ENCODE measurements around the gene ACP6. TPM values are rescaled to one million over a fixed set of nuclear protein-coding genes. Genes with fewer than 3 reads are reported as not detected.

The ACP6 gene
- total RNA-seq, 3 donors from 2014 or later (not counting 1 experiment from before 2014, with no cell fraction given), result 7.7 to 9.4 (median 7.8) TPM

- Mint-ChIP-seq H3K9me3 (no peaks in the 10 kb centered on the region), H3K4me1 (peaks cover 10 to 18% of the 10 kb centered on the region in 2 donors), H3K27ac (peak overlapping the region in 1 of 2 donors; percentile 79), H3K36me3 (no peaks in the 10 kb centered on the region), H3K4me3 (no peak overlapping the region), H3K27me3 (ENCODE audit: low read depth in 2 of 2) (peaks cover 0 to 3% of the 10 kb centered on the region in 2 donors)
- 94% methylated on average over 8 of the region's 8 CpGs for WGBS (ENCODE audit: insufficient coverage)
- Histone ChIP-seq H3K27me3 (ENCODE audit: control insufficient read depth, insufficient read depth, low read length) (no peaks in the 10 kb centered on the region), H3K27ac (ENCODE audit: low read length) (no peak overlapping the region), H3K4me1 (ENCODE audit: control insufficient read depth, insufficient read depth, low read length) (peaks cover 7% of the 10 kb centered on the region), H3K4me3 (ENCODE audit: low read length) (no peak overlapping the region), H3K9me3 (ENCODE audit: control insufficient read depth, insufficient read depth, low read length) (no peaks in the 10 kb centered on the region), H3K36me3 (ENCODE audit: control insufficient read depth, insufficient read depth, low read length) (no peaks in the 10 kb centered on the region)
- intact Hi-C loops (cut with micrococcal nuclease), result loop anchor here (2.0 kb wide), 2 partner anchors 40 to 252 kb away; no protein-coding TSS in a partner anchor
- DNase-seq, result no peak
- no peak for TF ChIP-seq CTCF (IDR thresholded peaks at IDR 0.05)
- no peak for ATAC-seq
Measured at GRCh38 chr1:147641291-147641690, 29.0 kb downstream of the ACP6 start.

- peaks cover 4 to 15% of the 10 kb centered on the region in 2 donors for H3K4me1 Mint-ChIP-seq
- no peak overlapping the region for H3K4me3 Mint-ChIP-seq
- no peak overlapping the region for H3K4me3 ChIP-seq (ENCODE audit: low read length)
- no peaks in the 10 kb centered on the region for H3K36me3 Mint-ChIP-seq
- DNase-seq (peak; percentile 73 to 91), ATAC-seq (peak; percentile 100)
- peak; percentile 86 for TF ChIP-seq CTCF (IDR thresholded peaks at IDR 0.05)
- intact Hi-C loops (cut with micrococcal nuclease), result loop anchor here (1.0 to 2.0 kb wide), 3 partner anchors 40 to 252 kb away; no protein-coding TSS in a partner anchor
- H3K9me3 Mint-ChIP-seq, result no peaks in the 10 kb centered on the region
- peaks cover 0 to 3% of the 10 kb centered on the region in 2 donors for H3K27me3 Mint-ChIP-seq (ENCODE audit: low read depth in 2 of 2)
- no peak overlapping the region for H3K27ac ChIP-seq (ENCODE audit: low read length)
- WGBS (ENCODE audit: insufficient coverage), result 44% methylated on average over 9 of the region's 9 CpGs
- H3K4me1 ChIP-seq (ENCODE audit: control insufficient read depth, insufficient read depth, low read length), result peaks cover 7% of the 10 kb centered on the region
- no peaks in the 10 kb centered on the region for H3K36me3 ChIP-seq (ENCODE audit: control insufficient read depth, insufficient read depth, low read length)
- peak overlapping the region in 1 of 2 donors; percentile 79 for H3K27ac Mint-ChIP-seq
- no peaks in the 10 kb centered on the region for H3K27me3 ChIP-seq (ENCODE audit: control insufficient read depth, insufficient read depth, low read length)
- H3K9me3 ChIP-seq (ENCODE audit: control insufficient read depth, insufficient read depth, low read length), result no peaks in the 10 kb centered on the region
Measured at GRCh38 chr1:147640553-147641165, 29.7 kb downstream of the ACP6 start.

GRCh38 chr1:147636314-147636713 lies 34.0 kb downstream of the ACP6 start:
- no peaks in the 10 kb centered on the region for H3K9me3 Mint-ChIP-seq
- H3K27me3 ChIP-seq (ENCODE audit: control insufficient read depth, insufficient read depth, low read length), result no peaks in the 10 kb centered on the region
- H3K4me3 Mint-ChIP-seq, result no peak overlapping the region
- no peak overlapping the region for H3K27ac Mint-ChIP-seq
- intact Hi-C loops (cut with micrococcal nuclease), result no loop called here
- H3K4me1 ChIP-seq (ENCODE audit: control insufficient read depth, insufficient read depth, low read length), result peaks cover 7% of the 10 kb centered on the region
- no peak overlapping the region for H3K4me3 ChIP-seq (ENCODE audit: low read length)
- no peaks in the 10 kb centered on the region for H3K9me3 ChIP-seq (ENCODE audit: control insufficient read depth, insufficient read depth, low read length)
- H3K27me3 Mint-ChIP-seq (ENCODE audit: low read depth in 2 of 2), result peaks cover 0 to 3% of the 10 kb centered on the region in 2 donors
- no peaks in the 10 kb centered on the region for H3K36me3 Mint-ChIP-seq
- TF ChIP-seq CTCF (IDR thresholded peaks at IDR 0.05), result no peak
- peaks cover 0 to 11% of the 10 kb centered on the region in 2 donors for H3K4me1 Mint-ChIP-seq
- no peak for DNase-seq
- 98% methylated on average over 4 of the region's 4 CpGs for WGBS (ENCODE audit: insufficient coverage)
- no peaks in the 10 kb centered on the region for H3K36me3 ChIP-seq (ENCODE audit: control insufficient read depth, insufficient read depth, low read length)
- no peak for ATAC-seq
- no peak overlapping the region for H3K27ac ChIP-seq (ENCODE audit: low read length)

- H3K36me3 Mint-ChIP-seq, result no peaks in the 10 kb centered on the region
- DNase-seq (no peak), ATAC-seq (no peak)
- Histone ChIP-seq H3K27me3 (ENCODE audit: control insufficient read depth, insufficient read depth, low read length) (no peaks in the 10 kb centered on the region), H3K27ac (ENCODE audit: low read length) (no peak overlapping the region), H3K4me1 (ENCODE audit: control insufficient read depth, insufficient read depth, low read length) (no peaks in the 10 kb centered on the region), H3K9me3 (ENCODE audit: control insufficient read depth, insufficient read depth, low read length) (no peaks in the 10 kb centered on the region), H3K36me3 (ENCODE audit: control insufficient read depth, insufficient read depth, low read length) (no peaks in the 10 kb centered on the region), H3K4me3 (ENCODE audit: low read length) (no peak overlapping the region)
- no peak overlapping the region for H3K4me3 Mint-ChIP-seq
- TF ChIP-seq CTCF (IDR thresholded peaks at IDR 0.05), result no peak
- intact Hi-C loops (cut with micrococcal nuclease), result no loop called here
- H3K9me3 Mint-ChIP-seq, result no peaks in the 10 kb centered on the region
- 44% methylated on average over 1 of the region's 1 CpG for WGBS (ENCODE audit: insufficient coverage)
- H3K27me3 Mint-ChIP-seq (ENCODE audit: low read depth in 2 of 2), result peaks cover 0 to 3% of the 10 kb centered on the region in 2 donors
- H3K4me1 Mint-ChIP-seq, result peaks cover 0 to 8% of the 10 kb centered on the region in 2 donors
- no peak overlapping the region for H3K27ac Mint-ChIP-seq
Measured at GRCh38 chr1:147635342-147635741, 35.0 kb downstream of the ACP6 start.
